ENCODE measurements around the gene PEG3. TPM values are rescaled to one million over a fixed set of nuclear protein-coding genes. Genes with fewer than 3 reads are reported as not detected.

PEG3 gene
- total and polyA plus RNA-seq, 2 donors (not counting 1 experiment from before 2014, with no cell fraction given), result 0.22 to 5.6 TPM

- Histone ChIP-seq H3K27me3 (ENCODE audit: control insufficient read depth, insufficient read depth, low read length) (no peaks in the 10 kb centered on the region), H3K27ac (ENCODE audit: insufficient read depth, low read length) (no peak overlapping the region), H2AFZ (ENCODE audit: low read length) (no peak overlapping the region), H3K9me3 (ENCODE audit: control insufficient read depth, insufficient read depth, low read depth, low read length) (no peaks in the 10 kb centered on the region), H3K9ac (ENCODE audit: insufficient read depth, low read length) (no peak overlapping the region), H3K4me1 (ENCODE audit: control insufficient read depth, extremely low read depth, insufficient read depth, low read length) (no peaks in the 10 kb centered on the region), H4K20me1 (ENCODE audit: control insufficient read depth, extremely low read depth, insufficient read depth, low read length) (no peaks in the 10 kb centered on the region), H3K36me3 (ENCODE audit: control insufficient read depth, insufficient read depth, low read length) (no peaks in the 10 kb centered on the region), H3K4me3 (replicated peaks in 1 of 4; ENCODE audit: control extremely low read depth in 1 of 4, insufficient read depth in 1 of 4, low read depth in 3 of 4, low read length in 4 of 4) (no peak overlapping the region), H3K79me2 (ENCODE audit: control insufficient read depth, insufficient read depth, low read length) (no peaks in the 10 kb centered on the region), H3K4me2 (ENCODE audit: extremely low read depth, insufficient read depth, low read length) (no peak overlapping the region)
- no peak for TF ChIP-seq EZH2 (IDR thresholded peaks at IDR 0.05; ENCODE audit: low read length, missing control alignments)
- no peak for TF ChIP-seq CTCF (conservative IDR thresholded peaks at IDR 0.05 in 1 of 2, IDR thresholded peaks at IDR 0.05 in 1 of 2; ENCODE audit: low read depth in 1 of 2, low read length in 2 of 2)
- DNase-seq (ENCODE audit: low read depth in 2 of 2), result no peak
These were observed 27.0 kb downstream of the PEG3 start for GRCh38 chr19:56813531-56813930.

DNA sequence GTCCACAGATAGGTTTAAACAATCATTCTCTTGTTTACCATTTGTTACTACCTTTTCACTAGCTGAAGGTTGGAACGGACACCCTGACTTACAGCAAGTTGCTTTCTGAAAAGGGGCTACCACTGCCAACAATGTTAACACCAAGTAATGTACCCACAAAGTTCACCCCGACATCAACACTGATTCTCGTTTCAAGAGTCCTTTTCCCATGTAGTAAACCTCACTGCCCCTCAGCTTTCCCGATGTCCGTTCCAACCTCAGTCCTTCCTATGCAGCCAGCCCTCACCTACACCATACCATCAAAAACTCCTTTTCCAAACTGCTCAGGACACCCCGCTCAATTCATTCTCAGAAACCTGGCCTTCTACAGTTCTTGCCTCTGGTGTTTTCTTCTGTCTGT lies 29.0 kb downstream of the PEG3 start:
- no peak overlapping the region for H3K4me3 ChIP-seq (replicated peaks in 1 of 4; ENCODE audit: control extremely low read depth in 1 of 4, insufficient read depth in 1 of 4, low read depth in 3 of 4, low read length in 4 of 4)
- no peak for TF ChIP-seq EZH2 (IDR thresholded peaks at IDR 0.05; ENCODE audit: low read length, missing control alignments)
- TF ChIP-seq CTCF (conservative IDR thresholded peaks at IDR 0.05 in 1 of 2, IDR thresholded peaks at IDR 0.05 in 1 of 2; ENCODE audit: low read depth in 1 of 2, low read length in 2 of 2), result no peak
- no peak overlapping the region for H3K27ac ChIP-seq (ENCODE audit: insufficient read depth, low read length)
- no peaks in the 10 kb centered on the region for H3K36me3 ChIP-seq (ENCODE audit: control insufficient read depth, insufficient read depth, low read length)
- no peaks in the 10 kb centered on the region for H3K27me3 ChIP-seq (ENCODE audit: control insufficient read depth, insufficient read depth, low read length)
- no peak overlapping the region for H2AFZ ChIP-seq (ENCODE audit: low read length)
- H3K9ac ChIP-seq (ENCODE audit: insufficient read depth, low read length), result no peak overlapping the region
- no peaks in the 10 kb centered on the region for H3K4me1 ChIP-seq (ENCODE audit: control insufficient read depth, extremely low read depth, insufficient read depth, low read length)
- H3K4me2 ChIP-seq (ENCODE audit: extremely low read depth, insufficient read depth, low read length), result no peak overlapping the region
- H3K79me2 ChIP-seq (ENCODE audit: control insufficient read depth, insufficient read depth, low read length), result no peaks in the 10 kb centered on the region
- no peak for DNase-seq (ENCODE audit: low read depth in 2 of 2)
- no peaks in the 10 kb centered on the region for H4K20me1 ChIP-seq (ENCODE audit: control insufficient read depth, extremely low read depth, insufficient read depth, low read length)
- no peaks in the 10 kb centered on the region for H3K9me3 ChIP-seq (ENCODE audit: control insufficient read depth, insufficient read depth, low read depth, low read length)

- no peaks in the 10 kb centered on the region for H3K4me1 ChIP-seq (ENCODE audit: control insufficient read depth, extremely low read depth, insufficient read depth, low read length)
- no peak for TF ChIP-seq CTCF (conservative IDR thresholded peaks at IDR 0.05 in 1 of 2, IDR thresholded peaks at IDR 0.05 in 1 of 2; ENCODE audit: low read depth in 1 of 2, low read length in 2 of 2)
- TF ChIP-seq EZH2 (IDR thresholded peaks at IDR 0.05; ENCODE audit: low read length, missing control alignments), result no peak
- no peaks in the 10 kb centered on the region for H3K27me3 ChIP-seq (ENCODE audit: control insufficient read depth, insufficient read depth, low read length)
- H4K20me1 ChIP-seq (ENCODE audit: control insufficient read depth, extremely low read depth, insufficient read depth, low read length), result no peaks in the 10 kb centered on the region
- no peak for DNase-seq (ENCODE audit: low read depth in 2 of 2)
- no peaks in the 10 kb centered on the region for H3K9me3 ChIP-seq (ENCODE audit: control insufficient read depth, insufficient read depth, low read depth, low read length)
- H3K4me2 ChIP-seq (ENCODE audit: extremely low read depth, insufficient read depth, low read length), result no peak overlapping the region
- no peak overlapping the region for H3K27ac ChIP-seq (ENCODE audit: insufficient read depth, low read length)
- no peaks in the 10 kb centered on the region for H3K36me3 ChIP-seq (ENCODE audit: control insufficient read depth, insufficient read depth, low read length)
- H3K9ac ChIP-seq (ENCODE audit: insufficient read depth, low read length), result no peak overlapping the region
- H2AFZ ChIP-seq (ENCODE audit: low read length), result no peak overlapping the region
- H3K79me2 ChIP-seq (ENCODE audit: control insufficient read depth, insufficient read depth, low read length), result no peaks in the 10 kb centered on the region
- no peak overlapping the region for H3K4me3 ChIP-seq (replicated peaks in 1 of 4; ENCODE audit: control extremely low read depth in 1 of 4, insufficient read depth in 1 of 4, low read depth in 3 of 4, low read length in 4 of 4)
These were observed 30.3 kb downstream of the PEG3 start for GRCh38 chr19:56810260-56810659.
